Stomach (tissue), 9 donors: ENCODE results near the gene RUBCNL. TPM values are rescaled to one million over a fixed set of nuclear protein-coding genes. Genes with fewer than 3 reads are reported as not detected.
A peak's percentile ranks its signal among the peaks of the same experiment; 100 is the strongest.
"Not testable (repeated sequence)": the region's sequence is repeated elsewhere in the genome, so short reads cannot be mapped to it uniquely, and the experiment has no call there.

ENCODE experiments used
- DNase-seq, 2 donors: peaks; one replicate each; pipeline versions ENCODE4 v3.0.0 to v3.0.0-alpha.2; 2013 to 2019
- H3K27ac ChIP-seq, 5 donors: fragments of 200-600 bp in 4 of 5; sonication (generic) in 4 of 5; one replicate each; pipeline ENCODE4 v1.5.1; 2013 to 2019; ENCODE audit warnings: mild to moderate bottlenecking in 1 of 5, moderate library complexity in 1 of 5
- H3K27me3 ChIP-seq, 3 donors: fragments of 200-600 bp; sonication (generic); one replicate each; pipeline ENCODE4 v1.5.1; 2017 to 2019; ENCODE audit warnings: mixed run types in 1 of 3
- H3K36me3 ChIP-seq, 4 donors: fragments of 200-600 bp; sonication (generic); 1 replicate in 3 of 4; 2 replicates in 1 of 4; pipeline ENCODE4 v1.5.1; 2016 to 2019
- H3K4me1 ChIP-seq, 4 donors: fragments of 200-600 bp; sonication (generic); one replicate each; pipeline ENCODE4 v1.5.1; 2016 to 2019
- H3K4me3 ChIP-seq, 4 donors: fragments of 200-600 bp; sonication (generic) in 3 of 4; one replicate each; pipeline ENCODE4 v1.5.1; 2016 to 2019; ENCODE audit warnings: mild to moderate bottlenecking in 1 of 4
- H3K9me3 ChIP-seq, 4 donors: fragments of 200-600 bp; sonication (generic); one replicate each; pipeline ENCODE4 v1.5.1; 2016 to 2019
- CTCF ChIP-seq, 7 experiments: fragments of 450-650 bp in 4 of 7; fragments of 200-600 bp in 3 of 7; sonication (generic) in 3 of 7; IDR thresholded peaks; one replicate each; pipeline ENCODE4 v1.5.1; 2016 to 2019; ENCODE audit warnings: antibody characterized with exemption in 7 of 7, control low read depth in 2 of 7, mild to moderate bottlenecking in 1 of 7
- EP300 ChIP-seq: sonication (generic); formaldehyde crosslinking; IDR thresholded peaks from one replicate; pipeline ENCODE4 v1.6.1; 2017; ENCODE audit warnings: antibody characterized with exemption
- POLR2A ChIP-seq, 4 donors: fragments of 450-650 bp; IDR thresholded peaks; one replicate each; pipeline ENCODE4 v1.6.1; 2016; ENCODE audit warnings: antibody characterized with exemption in 4 of 4, control low read depth in 2 of 4, mild to moderate bottlenecking in 1 of 4, moderate library complexity in 1 of 4
- POLR2AphosphoS5 ChIP-seq, 3 donors: sonication (generic); formaldehyde crosslinking; IDR thresholded peaks; one replicate each; pipeline ENCODE4 v1.6.1; 2016; ENCODE audit warnings: antibody characterized with exemption in 3 of 3
- WGBS, 5 donors: extraction: QIAGEN DNeasy Blood & Tissue Kit in 3 of 5; methylation state at CpG; one replicate each; pipeline versions ENCODE4 v1.1.5 to v1.1.7; 2013 to 2018; 5-methylcytosine and 5-hydroxymethylcytosine counted together
- intact Hi-C: fragments of 100-400 bp; cut with DNase I; formaldehyde crosslinking; loops from one replicate; pipeline ENCODE4 v1.15.1; 2023; ENCODE audit warnings: low total_unique reads
- polyA plus RNA-seq, 3 donors: library from polyadenylated mRNA; stranded (reverse); fragments of 200-250 nt; gene quantifications; one replicate each; pipeline ENCODE4 v1.2.3, GENCODE V29; 2013
- total RNA-seq, 5 donors: library from RNA; depleted of rRNA; stranded (reverse); fragments of >200 nt; gene quantifications; one replicate each; pipeline versions ENCODE4 v1.1.0 to v1.2.3, GENCODE V29; 2014 to 2016
- donor health status: healthy with polysubstance abuse.
- donor health status: Bipolar disorder and iron deficiency.
- donor health status: healthy.

RUBCNL gene
- total and polyA plus RNA-seq, 8 donors = 0.46 to 7.7 (median 2.7) TPM; not detected in 2

GRCh38 chr13:46374710-46375109 lies 12.3 kb downstream of the RUBCNL start:
- H3K27me3 ChIP-seq = peaks cover 0 to 9% (median 0%) of the 10 kb centered on the region in 3 donors
- H3K36me3 ChIP-seq = no peaks in the 10 kb centered on the region
- peaks cover 0 to 7% (median 0%) of the 10 kb centered on the region in 4 donors for H3K4me1 ChIP-seq
- intact Hi-C loops = no loop called here
- no peak overlapping the region for H3K4me3 ChIP-seq
- DNase-seq = no peak
- TF ChIP-seq POLR2A (IDR thresholded peaks at IDR 0.05) = no peak
- TF ChIP-seq EP300 = no peak
- no peak for TF ChIP-seq CTCF (IDR thresholded peaks at IDR 0.05)
- no peak for TF ChIP-seq POLR2AphosphoS5 (IDR thresholded peaks at IDR 0.05)
- H3K9me3 ChIP-seq = no peaks in the 10 kb centered on the region
- WGBS, 5 donors = 75 to 90% (median 85%) methylated on average over 2 of the region's 2 CpGs
- H3K27ac ChIP-seq = no peak overlapping the region

- intact Hi-C loops = no loop called here
- no peak overlapping the region for H3K4me3 ChIP-seq
- no peak overlapping the region for H3K27ac ChIP-seq
- WGBS, 5 donors = 72 to 94% (median 77%) methylated on average over 1 of the region's 1 CpG
- peaks cover 0 to 9% (median 0%) of the 10 kb centered on the region in 3 donors for H3K27me3 ChIP-seq
- H3K4me1 ChIP-seq = peaks cover 0 to 8% (median 0%) of the 10 kb centered on the region in 4 donors
- no peaks in the 10 kb centered on the region for H3K9me3 ChIP-seq
- TF ChIP-seq CTCF (IDR thresholded peaks at IDR 0.05) (no peak), EP300 (no peak), POLR2A (IDR thresholded peaks at IDR 0.05) (no peak), POLR2AphosphoS5 (IDR thresholded peaks at IDR 0.05) (no peak)
- DNase-seq = no peak
- no peaks in the 10 kb centered on the region for H3K36me3 ChIP-seq
These were observed 13.4 kb downstream of the RUBCNL start for GRCh38 chr13:46373623-46374022.

GRCh38 chr13:46372938-46373337 lies 14.1 kb downstream of the RUBCNL start:
- H3K36me3 ChIP-seq, H3K4me1 ChIP-seq, DNase-seq, H3K4me3 ChIP-seq, H3K27me3 ChIP-seq, H3K9me3 ChIP-seq, intact Hi-C loops, H3K27ac ChIP-seq: not testable (repeated sequence)
- 87 to 91% (median 90%) methylated on average over 8 of the region's 8 CpGs for WGBS, 5 donors

GRCh38 chr13:46372071-46372470 lies 15.0 kb downstream of the RUBCNL start:
- no peak for TF ChIP-seq POLR2A (IDR thresholded peaks at IDR 0.05)
- TF ChIP-seq POLR2AphosphoS5 (IDR thresholded peaks at IDR 0.05) = no peak
- TF ChIP-seq CTCF (IDR thresholded peaks at IDR 0.05) = no peak
- TF ChIP-seq EP300 = no peak
- H3K36me3 ChIP-seq = no peaks in the 10 kb centered on the region
- WGBS, 5 donors = 85 to 93% (median 87%) methylated on average over 8 to 9 of the region's 9 CpGs

GRCh38 chr13:46369506-46370277 lies 17.4 kb downstream of the RUBCNL start:
- WGBS, 5 donors = 44 to 53% (median 51%) methylated on average over 4 of the region's 4 CpGs
- Histone ChIP-seq H3K36me3 (no peaks in the 10 kb centered on the region), H3K27ac (peak overlapping the region in 4 of 5 donors; percentile 31 to 69 (median 48)), H3K4me3 (no peak overlapping the region), H3K4me1 (peaks cover 0 to 8% (median 0%) of the 10 kb centered on the region in 4 donors), H3K27me3 (peaks cover 0 to 13% (median 0%) of the 10 kb centered on the region in 3 donors), H3K9me3 (no peaks in the 10 kb centered on the region)
- peak in 1 of 3 donors; percentile 38 for TF ChIP-seq POLR2AphosphoS5 (IDR thresholded peaks at IDR 0.05)
- TF ChIP-seq EP300 = no peak
- intact Hi-C loops = no loop called here
- DNase-seq = no peak

More at GRCh38 chr13:46372071-46372470, 15.0 kb downstream of the RUBCNL start:
- Histone ChIP-seq H3K27me3 (peaks cover 0 to 9% (median 0%) of the 10 kb centered on the region in 3 donors), H3K4me1 (peaks cover 0 to 8% (median 0%) of the 10 kb centered on the region in 4 donors), H3K9me3 (no peaks in the 10 kb centered on the region), H3K4me3 (no peak overlapping the region), H3K27ac (no peak overlapping the region)
- intact Hi-C loops = no loop called here
- no peak for DNase-seq
